HG03039 (cell line): ENCODE data around the gene UBIAD1.
"Not testable (repeated sequence)": the region's sequence is repeated elsewhere in the genome, so short reads cannot be mapped to it uniquely, and the experiment has no call there.

ENCODE experiments used
- ATAC-seq: cut with Tn5 transposase; IDR thresholded peaks from one replicate; pipeline ENCODE4 v1.9.1; 2021; ENCODE audit warnings: mild to moderate bottlenecking, moderate library complexity; ENCODE audit not compliant: unreplicated experiment

Gene UBIAD1, protein sequence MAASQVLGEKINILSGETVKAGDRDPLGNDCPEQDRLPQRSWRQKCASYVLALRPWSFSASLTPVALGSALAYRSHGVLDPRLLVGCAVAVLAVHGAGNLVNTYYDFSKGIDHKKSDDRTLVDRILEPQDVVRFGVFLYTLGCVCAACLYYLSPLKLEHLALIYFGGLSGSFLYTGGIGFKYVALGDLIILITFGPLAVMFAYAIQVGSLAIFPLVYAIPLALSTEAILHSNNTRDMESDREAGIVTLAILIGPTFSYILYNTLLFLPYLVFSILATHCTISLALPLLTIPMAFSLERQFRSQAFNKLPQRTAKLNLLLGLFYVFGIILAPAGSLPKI

DNA sequence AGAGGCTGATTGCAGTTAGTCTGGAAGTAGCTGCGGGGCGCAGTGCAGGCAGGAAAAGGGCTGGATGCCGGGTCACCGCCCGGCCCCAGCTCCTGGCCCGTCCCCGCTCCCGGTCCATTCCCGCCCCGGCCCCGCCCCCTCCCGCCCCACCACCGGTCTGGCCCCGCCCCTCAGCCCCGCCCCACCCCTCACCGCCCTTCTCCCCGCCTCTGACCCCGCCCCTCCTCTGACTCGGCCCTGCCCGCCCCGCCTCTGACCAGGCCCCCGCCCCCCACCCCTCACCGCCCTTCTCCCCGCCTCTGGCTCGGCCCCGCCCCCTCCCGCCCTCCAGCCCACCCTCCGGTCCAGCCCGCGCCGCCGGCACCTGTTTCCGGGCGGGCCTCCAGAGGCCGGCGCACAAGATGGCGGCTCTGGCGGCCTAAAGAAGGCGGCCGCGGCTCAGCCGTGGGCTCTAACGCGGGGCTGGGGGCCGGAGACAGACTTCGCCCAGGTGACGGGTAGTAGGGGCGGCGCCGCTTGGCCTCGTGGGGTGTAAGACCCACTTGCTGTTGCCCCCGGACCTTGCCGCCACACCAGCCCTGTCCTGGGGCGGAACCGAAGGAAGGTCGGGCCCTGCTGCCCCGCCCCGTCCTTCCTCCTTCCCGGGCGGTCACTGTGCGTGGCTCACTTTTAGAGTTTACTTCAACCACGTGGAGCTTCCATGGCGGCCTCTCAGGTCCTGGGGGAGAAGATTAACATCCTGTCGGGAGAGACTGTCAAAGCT lies at the start of gene UBIAD1:
TSS of gene UBIAD1 (plus strand) at position 367 of the 763 bp plus-strand sequence. CDS start at position 701, 334 bp downstream.
- peak; percentile 70 for ATAC-seq

DNA sequence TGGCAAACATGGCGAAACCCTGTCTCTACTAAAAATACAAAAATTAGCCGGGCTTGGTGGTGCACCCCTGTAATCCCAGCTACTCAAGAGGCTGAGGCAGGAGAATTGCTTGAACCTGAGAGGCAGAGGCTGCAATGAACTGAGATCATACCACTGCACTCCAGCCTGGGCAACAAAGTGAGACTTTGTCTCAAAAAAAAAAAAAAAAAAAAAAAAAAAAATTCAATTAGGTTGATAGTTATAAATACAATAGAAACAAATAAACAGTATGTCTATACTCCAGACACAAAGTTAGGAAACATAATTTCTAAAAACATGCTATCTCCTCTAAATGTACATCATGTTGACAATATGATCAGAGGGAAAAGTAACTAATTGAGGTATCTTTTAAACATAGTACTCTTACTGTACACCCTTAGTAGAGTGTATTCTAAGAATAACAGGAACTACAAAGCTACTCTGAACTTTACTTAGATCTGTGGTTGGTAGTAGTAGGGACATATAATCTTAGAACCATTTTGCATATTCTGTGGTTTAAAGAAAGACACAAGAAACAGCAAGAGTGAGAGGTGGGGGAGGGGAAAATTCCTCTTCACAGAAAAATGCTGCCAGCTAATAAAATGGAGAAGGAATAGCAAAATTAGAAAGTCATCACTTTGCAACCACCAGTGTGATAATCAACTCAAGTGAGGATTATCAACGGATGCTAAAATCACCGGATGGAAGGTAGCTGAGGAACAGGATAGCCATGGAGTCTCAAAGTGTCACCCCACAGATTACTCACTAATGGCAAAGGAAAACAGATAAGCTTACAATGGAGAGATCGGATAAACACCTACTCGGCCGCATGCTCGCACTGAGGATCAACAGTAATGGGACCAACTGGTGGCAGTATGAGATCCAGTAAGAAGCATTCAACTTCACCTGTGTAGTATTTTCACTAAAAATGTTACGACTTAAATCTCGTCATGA lies 45.6 kb upstream of the UBIAD1 start:
- ATAC-seq: no peak

DNA sequence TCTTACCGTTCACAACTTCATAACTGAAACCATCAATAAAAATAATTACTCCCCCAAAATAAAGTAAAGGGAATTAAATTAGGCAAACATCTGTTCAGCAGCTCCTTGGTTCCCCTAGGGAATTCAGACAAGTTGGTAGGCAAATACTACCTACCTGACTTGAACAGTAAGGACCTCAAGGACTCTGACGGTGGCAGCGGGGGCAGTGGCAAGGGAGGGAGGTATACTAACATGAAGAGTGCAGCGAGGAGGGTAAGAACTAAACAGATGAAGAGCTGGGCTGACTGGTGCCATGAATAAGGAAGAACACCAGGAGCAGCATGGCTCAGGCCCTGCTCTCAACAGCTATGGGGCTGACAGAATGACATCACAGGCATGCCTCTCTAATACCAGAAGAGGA lies 43.8 kb upstream of the UBIAD1 start:
- no peak for ATAC-seq

DNA sequence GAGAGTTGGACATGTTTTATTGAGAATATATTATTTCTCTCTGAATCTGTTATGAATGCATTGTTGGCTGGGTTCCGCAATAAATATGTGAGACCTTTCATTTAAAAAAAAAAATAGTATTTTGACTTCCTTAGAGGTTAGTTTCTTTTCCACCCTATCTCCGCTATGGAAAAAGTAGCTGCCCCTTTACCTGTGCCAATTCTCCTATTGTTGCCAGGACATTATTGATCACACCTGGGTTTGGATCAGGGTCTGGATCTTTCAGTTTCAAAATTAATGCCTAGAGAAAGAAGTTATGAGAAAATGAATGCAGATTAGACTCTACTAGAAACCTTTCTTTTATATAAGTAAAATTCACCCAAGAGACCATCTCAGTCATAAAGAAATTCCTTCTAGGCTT lies 39.8 kb upstream of the UBIAD1 start:
- no peak for ATAC-seq

DNA sequence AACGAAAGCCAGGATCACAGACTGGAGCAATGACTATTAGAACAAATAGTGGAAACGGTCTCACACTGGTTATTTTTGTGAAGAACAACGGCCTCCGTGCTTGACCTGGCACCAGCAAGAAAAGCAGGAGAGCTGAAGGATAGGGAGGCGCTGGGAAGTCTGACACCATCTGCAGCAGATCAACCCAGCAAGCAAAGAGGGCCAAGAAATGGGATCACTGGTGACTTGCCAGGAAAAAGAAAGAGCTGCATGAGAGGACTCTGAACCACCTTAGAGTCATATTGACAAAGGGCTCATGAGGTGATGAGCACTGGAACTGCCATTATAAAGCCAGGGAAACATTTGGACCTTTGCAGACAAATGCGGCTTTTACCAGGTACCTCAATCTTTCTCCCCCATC lies 35.6 kb upstream of the UBIAD1 start:
- no peak for ATAC-seq

DNA sequence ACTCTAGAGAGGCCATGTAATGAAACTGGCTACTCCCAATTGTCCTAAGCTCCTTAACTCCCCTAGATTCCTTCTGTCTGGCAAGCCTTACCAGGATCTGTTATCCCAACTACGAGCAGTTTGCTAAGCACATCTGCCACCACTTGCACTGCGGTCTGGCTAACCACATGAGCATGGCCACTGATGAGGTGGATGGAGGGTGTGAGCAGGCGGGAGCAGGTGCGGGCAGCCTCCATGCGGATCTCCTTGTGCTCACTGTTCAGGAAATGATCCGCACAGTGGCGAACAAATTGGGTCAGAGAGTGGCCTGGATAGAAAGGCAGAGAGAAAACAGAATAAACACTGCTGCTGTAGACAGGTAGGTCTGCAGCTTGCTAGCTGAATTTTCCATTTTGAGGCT lies 34.7 kb upstream of the UBIAD1 start:
- ATAC-seq: no peak

DNA sequence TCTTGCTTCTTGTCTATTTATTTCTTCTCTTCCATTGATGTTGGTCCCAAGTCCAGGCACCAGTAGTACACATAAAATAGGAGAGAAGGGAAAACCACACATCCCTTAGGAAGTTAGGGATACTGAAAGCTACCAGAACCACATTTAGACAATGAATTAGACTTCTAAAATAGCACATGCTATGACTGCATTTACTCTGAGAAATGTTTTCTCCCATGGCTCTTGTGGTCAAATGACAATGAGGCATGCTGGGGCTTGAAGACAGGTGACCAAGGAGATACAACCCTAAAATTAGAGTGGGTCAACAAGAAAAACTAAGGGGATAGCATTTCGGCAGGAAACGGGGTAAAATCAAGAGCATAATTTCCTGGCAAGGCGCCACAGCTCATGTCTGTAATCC lies 27.8 kb upstream of the UBIAD1 start:
- no peak for ATAC-seq

DNA sequence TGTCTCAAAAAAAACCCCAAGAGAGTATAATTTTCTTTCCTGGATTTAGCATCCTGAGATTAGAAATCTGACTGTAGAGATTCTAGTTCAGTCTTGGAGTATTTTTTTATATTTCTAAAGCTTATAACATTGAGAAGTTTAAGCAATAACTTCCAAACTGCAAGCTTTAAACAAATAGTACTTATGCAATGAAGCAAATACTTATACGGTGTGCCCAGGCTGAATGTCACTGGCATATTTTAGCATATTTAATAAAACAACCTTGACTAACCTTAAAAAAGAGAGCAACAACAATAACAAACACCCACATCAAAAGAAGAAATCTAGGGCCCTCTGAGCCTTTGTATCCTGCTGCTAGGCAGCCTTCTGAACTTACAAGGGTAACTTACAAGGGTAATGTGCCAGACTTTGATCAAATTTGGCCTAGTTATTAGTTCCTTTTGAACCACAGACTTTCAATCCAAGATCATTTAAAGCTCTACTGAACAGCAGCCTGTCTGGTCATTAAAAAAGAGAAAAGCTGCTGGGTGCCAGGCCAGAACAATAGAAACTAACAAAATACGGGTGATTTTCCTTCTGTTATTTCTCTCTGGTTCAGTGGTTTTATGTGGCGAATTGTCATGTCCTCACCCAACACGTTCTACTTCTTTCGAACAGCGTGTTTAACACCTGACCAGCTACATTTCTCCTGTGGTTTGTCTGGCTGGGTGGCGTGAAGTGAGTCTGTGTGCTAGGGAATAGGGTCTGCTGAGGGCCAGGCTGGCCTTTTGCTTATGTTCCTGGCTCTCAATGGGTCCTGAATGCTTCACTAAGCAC lies 26.9 kb upstream of the UBIAD1 start:
- ATAC-seq: no peak

DNA sequence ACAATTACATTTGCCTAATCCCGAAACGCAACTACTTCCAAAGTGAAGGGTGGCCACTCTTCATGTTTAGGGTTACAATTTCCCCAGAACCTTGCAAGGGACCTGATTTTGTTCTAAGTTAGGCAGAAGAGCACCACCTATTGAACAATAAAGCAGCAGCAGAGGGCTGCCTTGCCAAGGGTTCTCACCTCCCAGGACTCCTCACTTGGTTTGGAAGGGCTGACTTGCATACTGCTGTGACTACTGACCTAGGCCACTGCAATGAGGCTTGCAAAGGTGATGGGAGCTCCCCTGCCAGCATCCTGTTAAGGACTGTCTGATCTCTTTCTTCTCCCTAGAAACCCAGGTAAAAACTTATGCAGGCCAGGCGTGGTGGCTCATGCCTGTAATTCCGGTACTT lies 24.8 kb upstream of the UBIAD1 start:
- ATAC-seq: no peak

DNA sequence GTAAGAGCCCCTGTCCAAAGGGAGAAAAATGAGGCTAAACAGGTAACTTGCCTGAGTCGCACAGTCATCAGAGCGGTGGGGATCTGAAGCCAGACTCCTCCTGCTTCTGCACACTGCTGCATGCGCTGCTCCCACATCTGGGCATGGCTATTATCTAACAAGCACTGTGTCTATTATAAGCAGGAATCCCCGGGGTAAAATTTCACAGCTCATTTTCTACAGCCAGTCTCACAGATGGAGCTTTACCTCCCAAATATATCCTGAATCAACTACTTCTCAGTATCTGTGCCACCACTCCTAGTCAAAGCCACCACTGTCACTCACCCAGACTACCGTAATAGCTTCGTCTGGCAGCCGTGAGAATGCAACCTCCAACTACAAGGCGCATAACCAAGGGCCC lies 20.5 kb upstream of the UBIAD1 start:
- no peak for ATAC-seq

DNA sequence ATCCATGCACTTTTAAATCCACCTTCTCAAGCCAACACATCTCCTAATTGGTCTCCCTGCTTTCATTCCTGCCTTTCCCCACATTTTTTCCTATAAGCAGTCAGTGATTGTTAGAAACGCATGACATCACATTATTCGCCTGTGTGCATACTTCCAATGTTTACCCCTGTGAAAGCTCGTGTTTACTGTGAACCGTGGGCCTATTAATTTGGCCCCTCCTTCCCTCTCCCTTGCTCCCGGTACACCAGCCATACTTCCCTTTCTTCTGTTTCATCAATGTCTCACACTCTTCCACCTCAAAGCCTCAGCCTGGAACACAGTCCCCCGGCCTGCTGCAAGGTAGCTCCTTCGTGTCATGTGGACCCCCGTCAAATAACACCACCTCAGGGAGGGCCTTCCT lies 19.8 kb upstream of the UBIAD1 start:
- no peak for ATAC-seq

DNA sequence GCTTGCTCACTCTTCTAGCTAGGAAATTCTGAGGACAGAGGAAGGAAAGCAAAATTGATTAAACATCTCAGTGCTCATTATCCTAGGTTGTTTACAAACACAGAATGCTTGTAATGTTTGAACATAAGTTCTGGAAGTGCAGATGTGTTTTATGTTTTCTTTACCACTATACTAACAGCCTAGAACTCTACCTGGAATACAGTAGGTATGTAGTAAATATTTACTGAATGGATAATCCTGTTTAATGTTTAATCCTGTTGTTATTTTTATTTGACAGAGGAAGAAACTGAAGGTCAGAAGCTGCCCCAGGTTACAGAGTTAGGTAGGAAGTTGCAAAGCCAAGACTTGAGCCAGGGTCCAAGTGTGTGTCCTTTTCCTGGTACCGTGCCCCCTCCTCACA lies 16.7 kb upstream of the UBIAD1 start:
- ATAC-seq: no peak

DNA sequence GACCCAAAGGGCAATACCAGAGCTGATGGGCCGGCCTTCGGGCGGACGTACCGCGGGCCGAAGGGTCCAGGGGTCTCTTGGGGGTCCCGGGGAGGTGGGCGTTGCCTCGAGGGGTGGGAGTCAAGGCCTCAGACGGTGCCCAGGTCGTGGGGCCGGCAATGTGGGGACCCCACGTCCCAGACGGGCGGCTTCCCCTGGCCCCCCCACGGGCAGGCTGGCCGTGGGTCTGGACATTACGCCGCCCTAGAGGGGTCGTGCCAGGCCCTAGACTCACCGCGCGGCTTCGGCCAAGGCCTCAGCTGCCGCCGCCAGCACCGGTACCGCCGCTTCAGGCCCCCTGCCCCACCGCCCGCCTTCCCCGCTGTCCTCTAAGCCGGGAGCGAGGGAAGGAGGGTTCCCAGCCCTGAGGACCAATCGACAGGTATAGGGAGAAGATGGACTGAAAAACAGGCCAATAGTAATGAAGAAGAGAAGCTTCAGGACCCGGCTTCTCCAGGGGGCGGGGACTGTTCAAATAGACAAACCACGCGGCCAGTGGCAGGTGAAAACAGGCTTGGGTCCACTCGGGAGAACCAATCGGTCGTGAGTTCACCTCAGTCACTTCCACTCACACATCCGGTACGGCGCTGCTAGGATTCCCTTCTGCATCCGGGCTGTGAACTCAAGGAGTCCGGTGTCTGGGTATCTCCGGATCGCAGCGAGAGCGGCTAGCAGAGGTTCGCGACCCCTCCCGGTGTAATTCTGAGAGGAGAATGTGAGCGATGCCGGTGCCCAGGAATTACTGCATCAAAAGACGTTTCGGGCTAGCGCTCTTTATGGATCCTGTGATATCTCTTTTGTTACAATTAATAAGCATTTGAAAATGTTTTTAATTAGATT lies 10.6 kb upstream of the UBIAD1 start, which contains the start of gene MTOR:
TSS of gene MTOR (minus strand) at position 381 of the 879 bp plus-strand sequence. CDS start 3,142 bp downstream, outside the sequence.
- peak; percentile 96 for ATAC-seq

DNA sequence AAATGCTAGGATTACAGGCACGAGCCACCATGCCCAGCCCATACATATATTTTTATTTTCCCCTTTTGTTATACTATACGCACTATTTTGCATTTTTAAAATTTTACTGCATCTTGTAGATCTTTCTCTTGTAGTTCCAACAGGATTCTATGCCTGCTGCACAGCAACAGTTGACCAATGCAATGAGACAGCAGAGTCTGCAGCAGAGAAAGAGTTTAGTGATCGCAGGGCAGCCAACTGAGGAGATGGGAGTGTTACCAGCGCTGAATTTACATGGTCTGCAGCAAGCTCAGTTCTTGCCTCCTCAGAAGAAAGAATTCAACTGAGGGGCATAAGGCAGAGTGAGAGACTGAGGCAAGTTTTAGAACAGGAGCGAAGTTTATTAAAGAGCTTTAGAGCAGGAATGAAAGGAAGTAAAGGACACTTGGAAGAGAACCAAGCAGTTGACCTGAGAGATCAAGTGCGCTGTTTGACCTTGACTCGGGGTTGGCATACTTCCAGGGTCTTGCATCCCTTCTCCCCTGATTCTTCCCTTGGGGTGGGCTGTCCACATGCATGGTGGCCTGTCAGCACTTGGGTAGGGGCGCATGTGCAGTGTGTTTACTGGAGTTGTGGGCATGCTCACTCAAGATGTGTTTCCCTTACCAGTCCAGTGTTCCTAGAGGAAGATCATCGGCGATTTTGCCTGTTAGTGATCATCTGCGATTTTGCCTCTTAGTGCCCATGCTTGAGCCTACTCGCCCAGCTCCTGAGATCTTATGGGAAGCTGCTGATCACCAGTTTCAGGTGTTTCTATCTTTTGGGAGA lies 6.5 kb upstream of the UBIAD1 start:
- no peak for ATAC-seq

DNA sequence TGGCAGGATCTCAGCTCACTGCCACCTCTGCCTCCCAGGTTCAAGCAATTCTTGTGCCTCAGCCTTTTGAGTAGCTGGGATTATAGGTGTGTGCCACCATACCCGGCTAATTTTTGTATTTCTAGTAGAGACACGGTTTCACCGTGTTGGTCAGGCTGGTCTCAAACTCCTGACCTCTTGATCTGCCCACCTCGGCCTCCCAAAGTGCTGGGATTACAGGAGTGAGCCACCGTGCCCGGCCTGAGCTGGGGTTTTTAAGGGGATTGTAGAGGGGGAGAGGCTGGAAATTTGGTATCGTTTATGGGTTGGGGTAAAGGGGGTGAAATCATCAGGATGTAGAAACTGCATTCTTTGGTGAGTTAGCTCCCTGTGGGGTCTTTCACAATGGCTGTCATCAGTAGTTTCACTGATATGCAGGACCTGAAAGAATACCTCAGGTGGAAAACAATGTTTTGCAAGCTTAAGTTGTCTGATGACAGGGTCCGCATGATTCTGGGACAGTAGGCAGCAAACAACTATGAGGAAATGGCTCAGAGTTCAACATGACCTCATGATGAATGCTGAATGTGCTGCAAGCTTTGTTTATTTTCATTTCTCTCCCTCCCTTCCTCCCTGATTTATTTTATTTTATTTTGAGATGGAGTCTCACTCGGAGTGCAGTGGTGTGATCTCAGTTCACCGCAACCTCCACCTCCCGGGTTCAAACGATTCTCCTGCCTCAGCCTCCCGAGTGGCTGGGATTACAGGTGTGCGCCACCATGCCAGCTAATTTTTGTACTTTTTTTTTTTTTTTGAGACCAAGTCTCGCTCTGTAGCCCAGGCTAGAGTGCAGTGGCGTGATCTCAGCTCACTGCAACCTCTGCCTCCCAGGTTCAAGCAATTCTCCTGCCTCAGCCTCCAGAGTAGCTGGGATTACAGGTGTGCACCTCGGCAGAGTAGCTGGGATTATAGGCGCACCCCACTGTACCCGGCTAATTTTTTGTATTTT lies 5.4 kb upstream of the UBIAD1 start:
- ATAC-seq: not testable (repeated sequence)

DNA sequence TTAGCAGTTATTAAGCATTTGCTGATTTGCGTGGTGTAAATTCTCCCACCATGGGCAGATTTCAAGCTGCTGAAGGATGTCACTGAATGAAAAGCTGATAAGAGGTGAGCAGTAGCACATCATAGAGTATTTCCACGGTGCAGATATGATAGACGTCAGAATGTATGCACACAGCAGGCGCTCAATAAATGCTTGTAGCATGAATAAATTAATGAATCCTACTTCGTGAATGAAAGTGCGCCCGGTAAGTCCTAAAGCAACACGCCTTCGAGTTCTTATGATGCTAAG lies 510 bp upstream of the UBIAD1 start:
- ATAC-seq: no peak

DNA sequence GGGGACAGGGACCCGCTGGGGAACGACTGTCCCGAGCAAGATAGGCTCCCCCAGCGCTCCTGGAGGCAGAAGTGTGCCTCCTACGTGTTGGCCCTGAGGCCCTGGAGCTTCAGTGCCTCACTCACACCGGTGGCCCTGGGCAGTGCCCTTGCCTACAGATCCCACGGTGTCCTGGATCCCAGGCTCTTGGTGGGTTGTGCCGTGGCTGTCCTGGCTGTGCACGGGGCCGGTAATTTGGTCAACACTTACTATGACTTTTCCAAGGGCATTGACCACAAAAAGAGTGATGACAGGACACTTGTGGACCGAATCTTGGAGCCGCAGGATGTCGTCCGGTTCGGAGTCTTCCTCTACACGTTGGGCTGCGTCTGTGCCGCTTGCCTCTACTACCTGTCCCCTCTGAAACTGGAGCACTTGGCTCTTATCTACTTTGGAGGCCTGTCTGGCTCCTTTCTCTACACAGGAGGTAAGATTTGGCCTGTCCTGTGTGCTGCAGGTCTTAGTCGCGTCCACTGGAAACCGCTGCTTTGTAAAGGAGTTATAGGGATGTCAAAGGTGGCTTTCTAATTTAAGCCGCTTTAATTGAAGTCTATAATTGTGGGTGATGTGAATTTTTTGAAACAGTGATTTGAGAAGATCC lies 717 bp downstream of the UBIAD1 start:
- ATAC-seq: peak; percentile 20
